GM12874 (cell line): ENCODE measurements around the gene KCNG2.

Experiments used
- CTCF ChIP-seq: IDR thresholded peaks from 2 replicates; pipeline ENCODE4 v1.5.1; 2011; ENCODE audit warnings: low read depth, mild to moderate bottlenecking, control low read depth, low read length, moderate library complexity; ENCODE audit not compliant: insufficient read depth

The KCNG2 gene

GRCh38 chr18:79870301-79871025, 72.7 kb downstream of the KCNG2 start:
- no peak for TF ChIP-seq CTCF

DNA sequence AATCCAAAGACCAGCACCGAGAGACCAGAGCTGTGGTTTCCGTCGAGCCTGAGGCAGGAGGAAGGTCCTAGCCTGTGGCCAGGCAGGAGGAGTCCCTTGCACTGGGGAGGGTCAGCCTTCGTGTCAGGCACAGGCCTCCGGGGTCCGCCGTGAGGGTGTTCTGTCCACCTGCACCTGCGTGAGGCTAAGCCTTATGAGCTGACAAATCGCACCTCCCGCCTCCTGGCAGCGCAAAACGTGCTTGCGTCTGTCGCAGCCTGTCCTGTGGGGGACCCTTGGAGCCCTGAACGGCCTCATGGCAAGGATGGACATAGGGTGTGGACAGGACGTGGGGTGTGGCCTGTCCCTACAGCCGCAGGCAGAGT, 73.3 kb downstream of the KCNG2 start:
- no peak for TF ChIP-seq CTCF

- TF ChIP-seq CTCF, result no peak
Measured at GRCh38 chr18:79871481-79872091, 73.8 kb downstream of the KCNG2 start.

- no peak for TF ChIP-seq CTCF
Measured at GRCh38 chr18:79872527-79873444, 75.0 kb downstream of the KCNG2 start.

DNA sequence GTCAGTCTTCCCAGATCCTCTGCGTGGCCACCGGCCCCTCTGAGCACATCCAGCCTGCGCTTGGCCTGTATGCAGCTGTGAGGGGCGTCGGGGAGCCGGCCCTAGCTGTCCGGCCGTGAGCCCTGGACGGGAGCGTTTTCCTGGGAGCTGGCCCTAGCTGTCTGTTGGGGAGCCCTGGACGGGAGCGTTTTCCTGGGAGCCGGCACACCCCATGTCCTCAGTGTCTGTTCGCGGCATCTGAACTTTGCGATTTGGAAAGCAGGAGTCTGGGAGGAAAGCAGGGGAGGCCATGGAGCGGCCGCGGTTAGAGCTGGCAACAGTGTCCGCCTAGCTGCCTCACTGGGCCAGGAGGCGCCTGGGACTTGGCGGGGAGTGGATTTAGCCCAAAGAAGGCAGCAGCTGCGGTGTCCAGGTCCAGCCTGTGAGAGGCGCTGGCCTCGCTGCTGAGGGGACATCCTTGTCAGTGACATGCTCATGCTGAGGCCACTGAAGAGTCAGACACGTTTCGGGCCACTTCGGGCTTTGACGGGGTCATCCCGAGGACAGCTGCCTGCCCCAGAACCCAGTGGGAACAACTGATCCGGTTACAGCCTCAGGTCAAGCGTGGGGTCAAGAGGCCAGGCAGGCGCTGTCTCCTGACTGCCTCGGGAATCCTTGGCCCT, 75.8 kb downstream of the KCNG2 start:
- no peak for TF ChIP-seq CTCF

- TF ChIP-seq CTCF, result no peak
Measured at GRCh38 chr18:79874553-79875530, 77.1 kb downstream of the KCNG2 start.
